Epithelial cell of umbilical artery (primary cell): ENCODE data around the gene POLD1. TPM values are rescaled to one million over a fixed set of nuclear protein-coding genes. Genes with fewer than 3 reads are reported as not detected.

Experiments
- total RNA-seq: library from RNA; depleted of rRNA; stranded (reverse); fragments of >200 nt; gene quantifications from 2 replicates; pipeline ENCODE4 v1.2.3, GENCODE V29; 2014

POLD1 gene
- total RNA-seq: 55.9 and 65.0 TPM in 2 replicates

GRCh38 chr19:50383852-50384684 is at the start of gene POLD1:
Gene POLD1 (plus strand): TSS chr19:50384347. CDS start chr19:50398852, 14,505 bp downstream.

GRCh38 chr19:50365434-50366306 is 18.5 kb upstream of the POLD1 start, which contains the start of gene NAPSA:
Gene NAPSA (minus strand): TSS chr19:50365639. CDS start chr19:50365621, 18 bp downstream.

GRCh38 chr19:50376166-50377050 is 7.7 kb upstream of the POLD1 start, which contains the start of gene NR1H2:
Gene NR1H2 (plus strand): TSS chr19:50376457. CDS start chr19:50377606, 1,149 bp downstream.

GRCh38 chr19:50418176-50419021 is 34.3 kb downstream of the POLD1 start, which contains the start of gene SPIB:
Gene SPIB (plus strand): TSS chr19:50418938. CDS start chr19:50418963, 25 bp downstream.

GRCh38 chr19:50432221-50433028 is 48.3 kb downstream of the POLD1 start, which contains the start of gene MYBPC2:
Gene MYBPC2 (plus strand): TSS chr19:50432892. CDS start chr19:50432954, 62 bp downstream.

Other genes starting within 250 kb of the POLD1 start
- gene IZUMO2, start 221.1 kb upstream of the POLD1 start, total RNA-seq: not detected in 2 replicates
- gene MYH14, start 180.7 kb upstream of the POLD1 start, total RNA-seq: under 0.01 TPM in 1 of 2 replicates, not detected in the other
- gene KCNC3, start 55.0 kb upstream of the POLD1 start, total RNA-seq: under 0.01 TPM in 2 replicates
- under 0.01 and 0.61 TPM in 2 replicates for gene NAPSA, start 18.7 kb upstream of the POLD1 start, total RNA-seq
- 43.6 and 48.4 TPM in 2 replicates for gene NR1H2, start 7.9 kb upstream of the POLD1 start, total RNA-seq
- gene SPIB, start 34.6 kb downstream of the POLD1 start, total RNA-seq: not detected in 2 replicates
- not detected in 2 replicates for gene MYBPC2, start 48.5 kb downstream of the POLD1 start, total RNA-seq
- 41.3 and 63.2 TPM in 2 replicates for gene EMC10, start 92.2 kb downstream of the POLD1 start, total RNA-seq
- 0.32 TPM in 1 of 2 replicates, not detected in the other for gene GARIN5A, start 92.5 kb downstream of the POLD1 start, total RNA-seq
- gene JOSD2, start 126.8 kb downstream of the POLD1 start, total RNA-seq: 15.3 and 22.1 TPM in 2 replicates
- gene ASPDH, start 129.6 kb downstream of the POLD1 start, total RNA-seq: not detected in 2 replicates
- gene LRRC4B, start 184.1 kb downstream of the POLD1 start, total RNA-seq: under 0.01 TPM in 1 of 2 replicates, not detected in the other